HG03097 (cell line): ENCODE data around the gene PRDM16.

Experiments used
- ATAC-seq: cut with Tn5 transposase; IDR thresholded peaks from one replicate; pipeline ENCODE4 v1.9.1; 2021; ENCODE audit not compliant: unreplicated experiment, low FRiP score

The PRDM16 gene

GRCh38 chr1:3433596-3434320 lies 364.8 kb downstream of the PRDM16 start:
- ATAC-seq = no peak

GRCh38 chr1:3434406-3435110 lies 365.6 kb downstream of the PRDM16 start:
- ATAC-seq = no peak

DNA sequence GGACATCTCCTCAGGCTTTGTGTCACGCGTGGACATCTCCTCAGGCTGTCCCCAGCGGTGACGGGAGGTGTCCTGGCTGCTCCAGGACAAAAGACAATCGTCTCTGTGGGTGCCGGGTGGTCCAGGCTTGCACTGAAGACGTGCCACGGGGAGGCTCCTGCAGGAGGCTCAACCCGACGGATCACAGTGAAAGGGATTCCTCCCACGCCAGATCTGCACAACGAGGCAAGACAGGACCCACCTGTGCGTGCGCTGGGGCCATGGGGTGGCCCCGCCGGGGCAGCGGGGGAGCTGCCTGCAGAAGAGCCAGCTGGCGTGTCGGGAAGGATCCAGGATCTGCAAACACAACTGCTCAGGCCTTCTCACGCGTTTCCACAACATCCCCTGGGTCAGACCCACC lies 366.7 kb downstream of the PRDM16 start:
- no peak for ATAC-seq

DNA sequence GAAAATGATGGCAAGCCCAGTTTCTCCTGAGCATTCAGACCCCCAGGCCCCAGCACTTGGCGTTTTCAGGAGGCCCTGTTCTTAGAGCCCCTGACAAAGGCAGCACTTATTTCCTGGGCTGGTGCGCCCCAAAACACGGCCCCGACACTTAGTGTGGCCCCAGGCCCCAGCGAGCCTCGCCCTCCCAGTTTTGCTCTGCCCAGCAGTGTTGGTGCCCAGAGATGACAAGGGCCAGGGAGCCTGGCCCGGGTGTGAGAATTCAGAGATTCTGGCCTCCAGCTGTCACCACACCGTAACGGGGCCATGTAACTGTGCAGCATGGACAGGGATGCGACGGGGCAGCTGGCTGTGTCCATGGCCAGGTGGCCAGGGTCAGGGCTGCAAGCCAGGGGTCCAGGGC lies 367.4 kb downstream of the PRDM16 start:
- ATAC-seq = no peak

DNA sequence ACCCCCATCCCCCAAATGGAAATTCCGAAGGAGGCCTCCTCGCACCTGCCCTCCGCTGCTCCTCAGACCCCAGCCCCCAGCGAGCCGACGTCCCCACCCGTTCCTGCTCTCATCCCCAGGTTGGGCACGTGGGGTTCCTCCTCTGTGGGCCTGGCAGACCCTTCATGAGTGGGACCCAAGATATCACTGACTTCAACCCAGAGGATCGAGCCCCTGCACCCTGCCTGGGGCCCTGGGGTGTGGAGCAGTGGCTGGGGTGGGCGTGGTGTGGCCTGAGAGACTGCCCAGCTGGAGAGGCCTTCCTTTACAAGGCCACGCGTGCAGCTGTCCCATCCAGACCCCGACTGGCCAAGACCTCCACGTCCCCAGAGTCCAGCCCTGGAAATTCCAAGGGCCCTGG lies 367.9 kb downstream of the PRDM16 start:
- no peak for ATAC-seq

DNA sequence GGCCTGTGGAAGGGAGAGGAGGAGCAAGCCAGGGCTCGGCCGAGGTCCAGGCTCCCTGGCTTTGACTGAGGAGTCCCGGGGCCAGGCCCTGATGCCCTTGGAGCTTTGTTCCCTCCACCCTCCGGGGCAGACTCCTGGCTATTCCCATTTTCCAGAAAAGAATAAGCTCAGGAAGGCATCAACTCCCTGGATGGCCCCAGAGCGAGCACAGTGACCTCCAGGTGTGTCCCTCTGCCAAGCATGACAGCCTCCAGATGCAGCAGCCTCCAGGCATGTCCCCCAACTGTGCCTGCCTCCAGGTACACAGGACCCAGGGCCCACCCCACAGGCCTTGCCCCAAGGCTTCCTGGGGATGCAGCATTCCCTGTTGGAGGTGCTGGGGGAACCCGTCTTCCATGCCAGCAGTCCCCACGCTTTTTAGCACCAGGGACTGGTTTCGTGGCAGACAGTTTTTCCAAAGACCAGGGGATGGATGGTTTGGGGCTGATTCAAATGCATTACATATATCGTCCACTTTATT lies 369.7 kb downstream of the PRDM16 start:
- no peak for ATAC-seq

- no peak for ATAC-seq
These were observed 370.6 kb downstream of the PRDM16 start for GRCh38 chr1:3439346-3440299.

DNA sequence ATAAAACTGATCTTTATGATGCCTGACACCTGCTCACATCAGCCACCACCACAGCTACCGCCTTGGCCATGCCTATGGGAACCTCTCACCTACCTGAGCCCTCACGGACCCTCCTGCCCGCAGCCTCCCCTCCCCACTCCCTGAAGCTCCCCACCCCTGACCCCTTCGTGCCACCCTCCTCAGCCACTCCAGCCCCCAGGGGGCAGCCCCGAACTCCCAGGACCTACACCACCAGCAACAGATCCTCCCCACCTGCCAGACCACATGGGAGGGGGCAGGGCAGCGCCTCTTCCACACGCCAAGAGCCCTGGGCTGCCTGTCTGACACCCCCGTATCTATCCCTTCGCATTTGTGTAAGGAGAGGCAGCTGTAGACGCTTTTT lies 371.3 kb downstream of the PRDM16 start:
- no peak for ATAC-seq

DNA sequence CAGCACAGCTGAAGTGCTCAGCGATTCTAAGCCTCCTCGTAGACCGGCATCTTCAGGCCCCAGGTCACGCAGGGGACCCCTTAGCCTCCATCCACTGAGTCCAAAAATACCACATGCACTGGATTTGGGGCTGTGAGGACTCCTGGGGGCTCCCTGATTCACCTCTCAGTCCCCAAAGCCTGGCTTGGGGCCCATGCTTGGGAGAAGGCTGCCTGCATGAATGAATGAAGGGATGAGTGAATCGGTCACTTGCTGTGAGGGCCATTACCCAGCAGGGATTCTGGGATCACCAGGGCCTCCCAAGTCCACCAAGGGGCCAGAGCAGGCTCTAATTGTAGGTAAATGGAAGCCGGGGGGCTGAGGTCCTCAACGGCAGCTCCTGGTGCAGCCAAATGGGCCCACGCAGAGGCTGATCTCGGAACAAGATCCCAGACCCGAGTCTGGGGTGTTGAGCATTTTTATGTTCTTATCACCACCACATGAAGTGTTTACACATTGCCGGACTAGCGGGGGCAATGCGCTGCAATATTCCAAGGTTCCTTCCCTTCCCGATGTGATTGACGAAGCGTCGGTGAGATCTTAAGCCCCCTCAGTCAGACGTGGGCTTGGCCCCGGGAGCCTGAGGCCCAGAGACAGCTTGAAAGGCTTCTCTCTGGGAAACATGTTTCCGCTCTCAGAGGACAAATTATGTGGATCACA lies 371.9 kb downstream of the PRDM16 start:
- no peak for ATAC-seq

- ATAC-seq = no peak
These were observed 372.4 kb downstream of the PRDM16 start for GRCh38 chr1:3441410-3441847.

- no peak for ATAC-seq
These were observed 372.9 kb downstream of the PRDM16 start for GRCh38 chr1:3441880-3442279.

DNA sequence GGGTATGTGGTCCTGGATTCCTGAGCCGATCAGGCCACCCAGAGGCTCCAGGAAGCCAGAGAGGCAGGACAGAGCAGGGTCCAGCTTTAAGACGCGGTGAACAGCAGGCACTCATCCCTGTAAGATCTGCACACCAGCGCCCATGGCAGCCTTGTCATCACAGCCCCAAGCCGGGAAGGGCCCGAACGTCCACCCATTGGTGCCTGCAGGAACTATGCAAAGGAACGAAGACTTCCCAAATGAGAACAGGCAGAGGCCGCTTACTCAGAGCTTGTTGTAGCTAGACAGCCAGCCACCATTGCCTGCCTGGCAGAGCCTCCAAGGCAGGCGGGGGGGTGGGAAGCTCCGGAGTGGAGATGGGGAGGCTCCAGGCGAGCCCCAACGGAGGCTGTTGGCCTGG lies 373.3 kb downstream of the PRDM16 start:
- ATAC-seq = no peak

GRCh38 chr1:3442901-3443300 lies 373.9 kb downstream of the PRDM16 start:
- ATAC-seq = no peak

DNA sequence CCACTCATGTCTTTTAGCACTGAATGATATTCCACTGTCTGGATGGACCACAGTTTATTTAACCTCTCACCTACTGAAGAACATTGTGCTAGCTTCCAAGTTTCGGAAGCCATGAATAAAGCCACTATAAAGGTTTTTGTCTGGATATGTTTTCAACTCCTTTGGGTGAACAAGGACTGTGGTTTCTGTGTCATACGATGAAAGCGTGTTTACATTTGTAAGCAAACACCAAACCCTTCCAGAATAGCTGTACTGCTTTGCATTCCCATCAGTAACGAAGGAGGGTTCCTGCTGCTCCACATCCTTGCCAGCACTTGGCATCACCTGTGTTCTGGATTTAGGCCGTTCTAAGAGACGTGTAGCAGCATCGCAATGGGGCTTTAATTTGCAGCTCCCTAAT lies 374.8 kb downstream of the PRDM16 start:
- no peak for ATAC-seq

DNA sequence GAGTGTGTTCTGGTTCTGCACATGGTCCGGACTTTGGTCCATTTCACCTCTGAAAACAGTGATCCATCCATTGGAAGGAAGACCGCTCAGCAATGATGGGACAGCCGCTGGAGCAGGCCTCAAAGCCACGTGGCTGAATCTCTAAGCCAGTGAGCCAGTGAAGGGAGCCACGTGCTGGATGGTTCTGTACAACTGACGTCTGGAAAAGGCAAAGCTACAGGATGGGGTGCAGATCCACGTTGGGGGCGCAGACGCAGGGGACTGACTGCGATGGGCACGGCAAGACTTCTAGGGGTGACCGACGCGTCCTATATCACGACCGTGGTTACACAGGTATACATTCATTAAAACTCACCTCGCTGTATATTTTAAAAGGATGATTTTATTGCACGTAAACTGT lies 375.3 kb downstream of the PRDM16 start:
- ATAC-seq = no peak

DNA sequence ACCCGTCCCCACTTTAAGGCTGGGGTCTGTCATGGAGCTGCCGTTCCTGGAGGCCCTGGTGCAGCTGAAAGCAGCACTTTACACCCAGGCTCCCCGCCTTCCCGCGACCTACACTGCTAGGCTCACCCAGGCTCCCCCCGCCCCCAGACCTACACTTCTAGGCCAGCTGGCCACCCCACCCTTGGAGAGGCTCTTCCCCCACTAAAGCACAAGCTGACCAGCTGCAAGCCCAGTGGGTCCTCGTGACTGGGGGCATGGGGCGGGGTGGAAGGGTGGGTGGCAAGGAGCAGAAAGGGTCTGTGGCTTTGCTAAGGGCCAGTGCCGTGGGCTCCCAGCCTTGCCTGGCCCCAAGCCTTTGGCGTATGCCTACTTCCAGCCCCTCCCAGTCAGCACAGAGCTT lies 375.7 kb downstream of the PRDM16 start:
- ATAC-seq = no peak

GRCh38 chr1:3450202-3450863 lies 381.3 kb downstream of the PRDM16 start:
- no peak for ATAC-seq

DNA sequence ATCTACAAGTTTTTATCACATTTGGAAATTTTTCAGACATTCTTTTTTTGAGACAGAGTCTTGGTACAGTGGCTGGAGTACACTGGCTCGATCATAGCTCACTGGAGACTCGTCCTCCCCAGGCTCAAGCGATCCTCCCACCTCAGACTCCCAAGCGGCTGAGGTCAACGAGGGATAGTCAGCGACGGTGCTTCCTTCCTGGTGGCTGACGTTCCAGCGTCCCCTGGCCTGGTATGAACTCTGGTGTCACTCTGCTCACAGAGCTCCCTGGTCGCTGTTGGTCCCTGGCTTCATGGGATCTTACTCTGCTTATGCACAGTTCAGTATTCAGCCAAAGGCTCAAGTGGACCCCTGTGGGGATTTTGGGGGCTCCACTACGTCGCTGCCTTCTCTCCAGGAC lies 382.0 kb downstream of the PRDM16 start:
- no peak for ATAC-seq

DNA sequence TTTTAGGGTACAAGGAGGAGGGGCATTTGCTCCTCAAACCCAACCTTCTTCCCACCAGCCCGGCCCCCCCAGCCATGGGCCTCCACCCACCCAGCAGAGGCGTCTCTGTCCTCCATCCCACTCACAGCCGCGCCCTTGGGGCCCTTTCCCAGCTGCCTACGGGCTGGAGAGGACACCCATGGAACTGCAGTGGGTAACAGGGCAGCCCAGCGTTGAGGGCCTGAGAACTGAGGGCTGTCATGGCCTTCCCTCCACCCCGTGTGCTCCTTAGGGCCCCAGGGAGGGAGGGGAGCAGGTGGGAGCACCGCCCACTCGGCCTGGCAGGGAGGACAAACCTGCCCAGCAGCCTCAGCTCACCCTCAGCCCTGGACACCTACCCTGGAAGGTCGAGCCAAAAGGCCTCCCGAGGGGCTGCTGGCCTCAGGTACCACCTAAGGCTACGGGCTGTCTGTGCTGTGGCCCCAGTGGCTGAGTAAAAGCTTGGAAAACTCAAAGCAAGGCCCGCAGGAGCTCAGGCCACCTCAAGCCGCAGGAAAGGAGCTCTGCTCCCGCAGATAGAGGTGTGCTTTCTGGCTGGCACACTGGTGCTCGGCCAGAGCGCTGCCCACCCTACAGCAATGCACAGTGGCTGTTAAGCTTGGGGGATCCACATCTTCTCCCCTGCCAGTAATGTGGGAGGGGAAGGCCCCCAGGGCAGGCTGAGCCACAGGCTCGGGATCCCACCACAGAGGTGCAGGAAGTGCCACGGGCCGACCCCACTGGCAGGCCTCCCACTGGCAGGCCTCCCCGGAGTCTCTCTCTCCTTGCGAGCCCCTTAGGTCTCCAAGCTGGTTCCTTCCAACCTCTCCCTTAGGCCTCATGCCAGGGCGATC lies 383.2 kb downstream of the PRDM16 start:
- ATAC-seq = no peak
